HepG2 (cell line): Measurements from ENCODE around the gene ALPL. TPM values are rescaled to one million over a fixed set of nuclear protein-coding genes. Genes with fewer than 3 reads are reported as not detected.

Source experiments
- FOXO1 ChIP-seq: sonication (generic); formaldehyde crosslinking; IDR thresholded peaks from 2 replicates; pipeline ENCODE4 v1.4.0; 2020; ENCODE audit warnings: missing genetic modification reagents
- HNRNPLL ChIP-seq: fragments of 200-400 bp; formaldehyde crosslinking; IDR thresholded peaks from 2 replicates; pipeline ENCODE4 v1.6.1; 2017; ENCODE audit warnings: mild to moderate bottlenecking, low read depth, low read length; ENCODE audit not compliant: poor library complexity, severe bottlenecking
- IKZF4 ChIP-seq: sonication (generic); formaldehyde crosslinking; IDR thresholded peaks from 2 replicates; pipeline ENCODE4 v1.5.1; 2020; ENCODE audit warnings: borderline replicate concordance, mild to moderate bottlenecking, low read depth, missing genetic modification reagents; ENCODE audit errors: not compliant biosample characterization
- NR2F1 ChIP-seq, 2 experiments: fragments of 450-650 bp in 1 of 2; formaldehyde crosslinking in 1 of 2; IDR thresholded peaks; 2 replicates each; pipeline versions ENCODE4 v1.5.0 to v1.6.1; 2016 to 2020; ENCODE audit warnings: mild to moderate bottlenecking in 1 of 2, missing compliant biosample characterization in 1 of 2, missing genetic modification reagents in 1 of 2, moderate library complexity in 1 of 2
- PHF21A ChIP-seq: sonication (generic); formaldehyde crosslinking; IDR thresholded peaks from 2 replicates; pipeline ENCODE4 v1.5.0; 2020; ENCODE audit warnings: mild to moderate bottlenecking, missing genetic modification reagents
- RFXANK ChIP-seq: IDR thresholded peaks from 2 replicates; pipeline ENCODE4 v1.6.1; 2016
- YEATS4 ChIP-seq: sonication (generic); formaldehyde crosslinking; IDR thresholded peaks from 2 replicates; pipeline ENCODE4 v1.4.0; 2020; ENCODE audit warnings: missing genetic modification reagents, borderline replicate concordance
- ZBTB44 ChIP-seq: sonication (generic); formaldehyde crosslinking; IDR thresholded peaks from 2 replicates; pipeline ENCODE4 v1.4.0; 2020; ENCODE audit warnings: missing genetic modification reagents
- ZNF367 ChIP-seq: sonication (generic); formaldehyde crosslinking; IDR thresholded peaks from 2 replicates; pipeline ENCODE4 v1.4.0; 2020; ENCODE audit warnings: missing genetic modification reagents, borderline replicate concordance
- ZNF644 ChIP-seq: IDR thresholded peaks from 2 replicates; pipeline ENCODE4 v1.6.1; 2016; ENCODE audit warnings: low read depth
- ZNF839 ChIP-seq: sonication (generic); formaldehyde crosslinking; IDR thresholded peaks from 2 replicates; pipeline ENCODE4 v1.4.0; 2020; ENCODE audit warnings: missing genetic modification reagents, mild to moderate bottlenecking, borderline replicate concordance
- polyA plus RNA-seq, 8 experiments: library from polyadenylated mRNA; depleted of rRNA in 3 of 8; stranded (reverse) in 7 of 8; unstranded in 1 of 8; fragments of >200 nt; fragmentation: Illumina TruSeq in 4 of 8; extraction: Trizol in 4 of 8; gene quantifications; 2 replicates each; pipeline versions ENCODE4 v1.2.1 to v1.2.3, GENCODE V29; 2011 to 2016; ENCODE audit warnings: low read depth in 4 of 8, missing spikeins in 1 of 8, mixed read lengths in 1 of 8; ENCODE audit not compliant: insufficient read depth in 1 of 8
- total RNA-seq, 5 experiments: library from RNA; depleted of rRNA; stranded (reverse); fragments of >200 nt; fragmentation: Illumina TruSeq; extraction: Trizol; gene quantifications; 2 replicates each; pipeline ENCODE4 v1.2.3, GENCODE V29; 2016; ENCODE audit warnings: low read depth in 1 of 5
- TF ChIP-seq, protein P1 (sequence below): sonication (generic); formaldehyde crosslinking; IDR thresholded peaks from 2 replicates; pipeline ENCODE4 v1.4.0; 2020; ENCODE audit warnings: mild to moderate bottlenecking, missing genetic modification reagents, borderline replicate concordance
- TF ChIP-seq, protein P2 (sequence below): sonication (generic); formaldehyde crosslinking; IDR thresholded peaks from 2 replicates; pipeline ENCODE4 v1.9.0; 2021; ENCODE audit warnings: missing genetic modification reagents, borderline replicate concordance
- TF ChIP-seq, protein P3 (sequence below): sonication (generic); formaldehyde crosslinking; IDR thresholded peaks from 2 replicates; pipeline ENCODE4 v1.8.1; 2023; ENCODE audit warnings: mild to moderate bottlenecking, missing genetic modification reagents
- TF ChIP-seq, protein P4 (sequence below): sonication (generic); formaldehyde crosslinking; IDR thresholded peaks from 2 replicates; pipeline ENCODE4; 2020; ENCODE audit warnings: missing genetic modification reagents, mild to moderate bottlenecking, borderline replicate concordance

The ALPL gene
- total and polyA plus RNA-seq, 2 of the 13 experiments (the other 11 are each of a cell fraction or from before 2014, with no cell fraction given): 0.12 TPM; not detected in 1

- TF ChIP-seq, protein P1, sequence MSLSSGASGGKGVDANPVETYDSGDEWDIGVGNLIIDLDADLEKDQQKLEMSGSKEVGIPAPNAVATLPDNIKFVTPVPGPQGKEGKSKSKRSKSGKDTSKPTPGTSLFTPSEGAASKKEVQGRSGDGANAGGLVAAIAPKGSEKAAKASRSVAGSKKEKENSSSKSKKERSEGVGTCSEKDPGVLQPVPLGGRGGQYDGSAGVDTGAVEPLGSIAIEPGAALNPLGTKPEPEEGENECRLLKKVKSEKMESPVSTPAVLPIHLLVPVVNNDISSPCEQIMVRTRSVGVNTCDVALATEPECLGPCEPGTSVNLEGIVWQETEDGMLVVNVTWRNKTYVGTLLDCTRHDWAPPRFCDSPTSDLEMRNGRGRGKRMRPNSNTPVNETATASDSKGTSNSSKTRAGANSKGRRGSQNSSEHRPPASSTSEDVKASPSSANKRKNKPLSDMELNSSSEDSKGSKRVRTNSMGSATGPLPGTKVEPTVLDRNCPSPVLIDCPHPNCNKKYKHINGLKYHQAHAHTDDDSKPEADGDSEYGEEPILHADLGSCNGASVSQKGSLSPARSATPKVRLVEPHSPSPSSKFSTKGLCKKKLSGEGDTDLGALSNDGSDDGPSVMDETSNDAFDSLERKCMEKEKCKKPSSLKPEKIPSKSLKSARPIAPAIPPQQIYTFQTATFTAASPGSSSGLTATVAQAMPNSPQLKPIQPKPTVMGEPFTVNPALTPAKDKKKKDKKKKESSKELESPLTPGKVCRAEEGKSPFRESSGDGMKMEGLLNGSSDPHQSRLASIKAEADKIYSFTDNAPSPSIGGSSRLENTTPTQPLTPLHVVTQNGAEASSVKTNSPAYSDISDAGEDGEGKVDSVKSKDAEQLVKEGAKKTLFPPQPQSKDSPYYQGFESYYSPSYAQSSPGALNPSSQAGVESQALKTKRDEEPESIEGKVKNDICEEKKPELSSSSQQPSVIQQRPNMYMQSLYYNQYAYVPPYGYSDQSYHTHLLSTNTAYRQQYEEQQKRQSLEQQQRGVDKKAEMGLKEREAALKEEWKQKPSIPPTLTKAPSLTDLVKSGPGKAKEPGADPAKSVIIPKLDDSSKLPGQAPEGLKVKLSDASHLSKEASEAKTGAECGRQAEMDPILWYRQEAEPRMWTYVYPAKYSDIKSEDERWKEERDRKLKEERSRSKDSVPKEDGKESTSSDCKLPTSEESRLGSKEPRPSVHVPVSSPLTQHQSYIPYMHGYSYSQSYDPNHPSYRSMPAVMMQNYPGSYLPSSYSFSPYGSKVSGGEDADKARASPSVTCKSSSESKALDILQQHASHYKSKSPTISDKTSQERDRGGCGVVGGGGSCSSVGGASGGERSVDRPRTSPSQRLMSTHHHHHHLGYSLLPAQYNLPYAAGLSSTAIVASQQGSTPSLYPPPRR (CRISPR knock-in tag): 0 out of 2 replicates have a peak, but pooled peaks have one; percentile 18
- TF ChIP-seq ZBTB44 (CRISPR knock-in tag) (no peak), ZNF644 (CRISPR knock-in tag) (no peak), PHF21A (peak; percentile 46), ZNF367 (CRISPR knock-in tag) (no peak), HNRNPLL (peak; percentile 61), ZNF839 (CRISPR knock-in tag) (no peak), YEATS4 (CRISPR knock-in tag) (peak; percentile 40; the same call in 1 of the 2 replicates), NR2F1 (CRISPR knock-in tag; IDR thresholded peaks at IDR 0.05) (0 out of 4 replicates have a peak, but pooled peaks of 1 of the 2 experiments have one; percentile 26), RFXANK (no peak), FOXO1 (CRISPR knock-in tag) (peak; percentile 51; the same call in 1 of the 2 replicates), IKZF4 (CRISPR knock-in tag) (no peak)
- TF ChIP-seq, protein P2, sequence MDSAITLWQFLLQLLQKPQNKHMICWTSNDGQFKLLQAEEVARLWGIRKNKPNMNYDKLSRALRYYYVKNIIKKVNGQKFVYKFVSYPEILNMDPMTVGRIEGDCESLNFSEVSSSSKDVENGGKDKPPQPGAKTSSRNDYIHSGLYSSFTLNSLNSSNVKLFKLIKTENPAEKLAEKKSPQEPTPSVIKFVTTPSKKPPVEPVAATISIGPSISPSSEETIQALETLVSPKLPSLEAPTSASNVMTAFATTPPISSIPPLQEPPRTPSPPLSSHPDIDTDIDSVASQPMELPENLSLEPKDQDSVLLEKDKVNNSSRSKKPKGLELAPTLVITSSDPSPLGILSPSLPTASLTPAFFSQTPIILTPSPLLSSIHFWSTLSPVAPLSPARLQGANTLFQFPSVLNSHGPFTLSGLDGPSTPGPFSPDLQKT (CRISPR knock-in tag): 0 out of 2 replicates have a peak, but pooled peaks have one; percentile 24
- TF ChIP-seq, protein P3, sequence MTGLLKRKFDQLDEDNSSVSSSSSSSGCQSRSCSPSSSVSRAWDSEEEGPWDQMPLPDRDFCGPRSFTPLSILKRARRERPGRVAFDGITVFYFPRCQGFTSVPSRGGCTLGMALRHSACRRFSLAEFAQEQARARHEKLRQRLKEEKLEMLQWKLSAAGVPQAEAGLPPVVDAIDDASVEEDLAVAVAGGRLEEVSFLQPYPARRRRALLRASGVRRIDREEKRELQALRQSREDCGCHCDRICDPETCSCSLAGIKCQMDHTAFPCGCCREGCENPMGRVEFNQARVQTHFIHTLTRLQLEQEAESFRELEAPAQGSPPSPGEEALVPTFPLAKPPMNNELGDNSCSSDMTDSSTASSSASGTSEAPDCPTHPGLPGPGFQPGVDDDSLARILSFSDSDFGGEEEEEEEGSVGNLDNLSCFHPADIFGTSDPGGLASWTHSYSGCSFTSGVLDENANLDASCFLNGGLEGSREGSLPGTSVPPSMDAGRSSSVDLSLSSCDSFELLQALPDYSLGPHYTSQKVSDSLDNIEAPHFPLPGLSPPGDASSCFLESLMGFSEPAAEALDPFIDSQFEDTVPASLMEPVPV (CRISPR knock-in tag): 0 out of 2 replicates have a peak, but pooled peaks have one; percentile 24
- TF ChIP-seq, protein P4, sequence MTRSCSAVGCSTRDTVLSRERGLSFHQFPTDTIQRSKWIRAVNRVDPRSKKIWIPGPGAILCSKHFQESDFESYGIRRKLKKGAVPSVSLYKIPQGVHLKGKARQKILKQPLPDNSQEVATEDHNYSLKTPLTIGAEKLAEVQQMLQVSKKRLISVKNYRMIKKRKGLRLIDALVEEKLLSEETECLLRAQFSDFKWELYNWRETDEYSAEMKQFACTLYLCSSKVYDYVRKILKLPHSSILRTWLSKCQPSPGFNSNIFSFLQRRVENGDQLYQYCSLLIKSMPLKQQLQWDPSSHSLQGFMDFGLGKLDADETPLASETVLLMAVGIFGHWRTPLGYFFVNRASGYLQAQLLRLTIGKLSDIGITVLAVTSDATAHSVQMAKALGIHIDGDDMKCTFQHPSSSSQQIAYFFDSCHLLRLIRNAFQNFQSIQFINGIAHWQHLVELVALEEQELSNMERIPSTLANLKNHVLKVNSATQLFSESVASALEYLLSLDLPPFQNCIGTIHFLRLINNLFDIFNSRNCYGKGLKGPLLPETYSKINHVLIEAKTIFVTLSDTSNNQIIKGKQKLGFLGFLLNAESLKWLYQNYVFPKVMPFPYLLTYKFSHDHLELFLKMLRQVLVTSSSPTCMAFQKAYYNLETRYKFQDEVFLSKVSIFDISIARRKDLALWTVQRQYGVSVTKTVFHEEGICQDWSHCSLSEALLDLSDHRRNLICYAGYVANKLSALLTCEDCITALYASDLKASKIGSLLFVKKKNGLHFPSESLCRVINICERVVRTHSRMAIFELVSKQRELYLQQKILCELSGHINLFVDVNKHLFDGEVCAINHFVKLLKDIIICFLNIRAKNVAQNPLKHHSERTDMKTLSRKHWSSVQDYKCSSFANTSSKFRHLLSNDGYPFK: peak; percentile 48; the same call in 1 of the 2 replicates
Observed at GRCh38 chr1:21537932-21538630, 28.9 kb downstream of the ALPL start (continued).
